Testis (tissue), 3 donors: ENCODE data around the gene KRT2. TPM values are rescaled to one million over a fixed set of nuclear protein-coding genes. Genes with fewer than 3 reads are reported as not detected.

Experiments used
- DNase-seq: peaks from one replicate; pipeline ENCODE4 v3.0.0-alpha.2; 2019
- H3K27ac ChIP-seq, 2 donors: fragments of 200-600 bp; sonication (generic); one replicate each; pipeline ENCODE4 v1.5.1; 2019
- H3K27me3 ChIP-seq: fragments of 200-600 bp; sonication (generic); one replicate; pipeline ENCODE4 v1.5.1; 2019
- H3K36me3 ChIP-seq: fragments of 200-600 bp; sonication (generic); one replicate; pipeline ENCODE4 v1.5.1; 2017; ENCODE audit warnings: low read depth; ENCODE audit errors: missing control alignments
- H3K4me1 ChIP-seq: fragments of 200-600 bp; sonication (generic); one replicate; pipeline ENCODE4 v1.5.1; 2019
- H3K4me3 ChIP-seq, 2 donors: fragments of 200-600 bp; sonication (generic); one replicate each; pipeline ENCODE4 v1.5.1; 2017 to 2019
- H3K9me3 ChIP-seq: fragments of 200-600 bp; sonication (generic); one replicate; pipeline ENCODE4 v1.5.1; 2017
- POLR2A ChIP-seq: fragments of 450-650 bp; IDR thresholded peaks from one replicate; pipeline ENCODE4 v1.6.1; 2017; ENCODE audit warnings: antibody characterized with exemption, mild to moderate bottlenecking, moderate library complexity
- WGBS, 2 donors: methylation state at CpG; one replicate each; pipeline ENCODE4 v1.1.5; 2018; 5-methylcytosine and 5-hydroxymethylcytosine counted together
- intact Hi-C: fragments of 100-400 bp; cut with DNase I; formaldehyde crosslinking; loops from one replicate; pipeline ENCODE4 v1.15.1; 2023; ENCODE audit warnings: low total_unique reads
- polyA plus RNA-seq: library from polyadenylated mRNA; stranded (reverse); fragments of 350-450 nt; fragmentation: Illumina TruSeq; extraction: RNeasy Lipid Tissue Mini Kit (QIAGEN cat#74804); gene quantifications from one replicate; pipeline ENCODE4 v1.2.3, GENCODE V29; 2014; ENCODE audit warnings: low read depth, low replicate concordance; ENCODE audit not compliant: insufficient read depth
- total RNA-seq, 2 donors: library from RNA; depleted of rRNA; stranded (reverse); fragments of >200 nt; gene quantifications; one replicate each; pipeline ENCODE4 v1.2.3, GENCODE V29; 2016
- TF ChIP-seq, protein P1 (sequence below), 3 experiments: fragments of 450-650 bp in 2 of 3; fragments of 200-600 bp in 1 of 3; sonication (generic) in 1 of 3; IDR thresholded peaks; one replicate each; pipeline ENCODE4 v1.5.1; 2016 to 2019; ENCODE audit warnings: antibody characterized with exemption in 3 of 3, mild to moderate bottlenecking in 2 of 3, moderate library complexity in 1 of 3

The KRT2 gene
- total and polyA plus RNA-seq, 3 donors from 2014 or later: not detected

DNA sequence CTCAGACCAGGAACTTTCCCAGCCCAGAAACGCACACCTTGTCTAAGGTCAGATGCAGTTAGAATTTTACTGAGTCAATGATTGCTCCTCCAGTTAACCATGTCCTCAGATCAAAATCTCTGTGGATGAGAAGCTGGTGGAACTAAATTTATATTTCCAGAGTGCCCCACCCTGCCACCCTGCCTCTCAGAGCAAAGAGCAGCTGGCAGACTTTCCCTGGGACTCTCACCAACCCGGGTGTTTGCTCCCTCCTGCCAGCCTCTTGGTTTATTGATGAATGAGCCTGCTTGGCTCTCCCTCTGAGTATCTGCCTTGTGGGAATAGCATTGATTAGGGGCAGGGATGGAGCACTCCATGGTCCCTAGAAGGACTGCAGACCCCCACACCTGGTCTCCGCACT, 34.1 kb upstream of the KRT2 start:
- no peak overlapping the region for H3K27ac ChIP-seq
- H3K27me3 ChIP-seq: no peaks in the 10 kb centered on the region
- no peaks in the 10 kb centered on the region for H3K9me3 ChIP-seq
- H3K36me3 ChIP-seq: no peaks in the 10 kb centered on the region
- TF ChIP-seq, protein P1, sequence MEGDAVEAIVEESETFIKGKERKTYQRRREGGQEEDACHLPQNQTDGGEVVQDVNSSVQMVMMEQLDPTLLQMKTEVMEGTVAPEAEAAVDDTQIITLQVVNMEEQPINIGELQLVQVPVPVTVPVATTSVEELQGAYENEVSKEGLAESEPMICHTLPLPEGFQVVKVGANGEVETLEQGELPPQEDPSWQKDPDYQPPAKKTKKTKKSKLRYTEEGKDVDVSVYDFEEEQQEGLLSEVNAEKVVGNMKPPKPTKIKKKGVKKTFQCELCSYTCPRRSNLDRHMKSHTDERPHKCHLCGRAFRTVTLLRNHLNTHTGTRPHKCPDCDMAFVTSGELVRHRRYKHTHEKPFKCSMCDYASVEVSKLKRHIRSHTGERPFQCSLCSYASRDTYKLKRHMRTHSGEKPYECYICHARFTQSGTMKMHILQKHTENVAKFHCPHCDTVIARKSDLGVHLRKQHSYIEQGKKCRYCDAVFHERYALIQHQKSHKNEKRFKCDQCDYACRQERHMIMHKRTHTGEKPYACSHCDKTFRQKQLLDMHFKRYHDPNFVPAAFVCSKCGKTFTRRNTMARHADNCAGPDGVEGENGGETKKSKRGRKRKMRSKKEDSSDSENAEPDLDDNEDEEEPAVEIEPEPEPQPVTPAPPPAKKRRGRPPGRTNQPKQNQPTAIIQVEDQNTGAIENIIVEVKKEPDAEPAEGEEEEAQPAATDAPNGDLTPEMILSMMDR (IDR thresholded peaks at IDR 0.05): no peak
- TF ChIP-seq POLR2A: no peak
- no peak overlapping the region for H3K4me3 ChIP-seq
- DNase-seq: no peak
- peaks cover 11% of the 10 kb centered on the region for H3K4me1 ChIP-seq
- WGBS, 2 donors: 90 to 94% methylated on average over 3 of the region's 3 CpGs
- intact Hi-C loops: no loop called here

- TF ChIP-seq, protein P1 (IDR thresholded peaks at IDR 0.05): no peak
Observed at GRCh38 chr12:52685406-52685890, 33.4 kb upstream of the KRT2 start.

DNA sequence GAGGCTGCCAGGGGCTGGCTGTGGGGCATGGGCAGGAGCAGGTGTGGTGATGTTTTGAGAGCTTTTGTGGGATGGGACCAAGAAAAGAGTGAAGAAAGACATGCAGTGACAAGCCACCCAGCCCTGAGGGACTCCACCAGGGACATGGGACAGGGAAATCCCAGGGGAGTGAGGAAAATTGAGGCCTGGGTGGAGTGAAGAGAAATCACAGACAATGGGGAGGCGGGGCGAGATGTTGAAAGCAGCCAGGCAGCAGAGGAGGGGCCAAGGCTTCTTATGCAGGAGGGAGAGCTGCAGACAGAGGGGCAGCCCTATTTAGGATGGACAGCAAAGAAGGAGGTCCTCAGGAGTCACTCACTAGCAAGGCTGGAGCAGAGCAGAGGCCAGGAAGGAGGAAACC, 32.4 kb upstream of the KRT2 start:
- Histone ChIP-seq H3K27me3 (no peaks in the 10 kb centered on the region), H3K4me3 (no peak overlapping the region), H3K36me3 (no peaks in the 10 kb centered on the region), H3K9me3 (no peaks in the 10 kb centered on the region), H3K27ac (no peak overlapping the region), H3K4me1 (peaks cover 5% of the 10 kb centered on the region)
- intact Hi-C loops: no loop called here
- no peak for DNase-seq
- TF ChIP-seq, protein P1 (IDR thresholded peaks at IDR 0.05): no peak
- no peak for TF ChIP-seq POLR2A
- WGBS, 2 donors: 55 to 96% methylated on average over 2 of the region's 2 CpGs

More at GRCh38 chr12:52685406-52685890, 33.4 kb upstream of the KRT2 start:
- DNase-seq: no peak
- H3K36me3 ChIP-seq: no peaks in the 10 kb centered on the region
- intact Hi-C loops: no loop called here
- H3K9me3 ChIP-seq: no peaks in the 10 kb centered on the region
- no peaks in the 10 kb centered on the region for H3K27me3 ChIP-seq
- H3K27ac ChIP-seq: no peak overlapping the region
- 87 to 88% methylated on average over 5 to 6 of the region's 6 CpGs for WGBS, 2 donors
- no peak overlapping the region for H3K4me3 ChIP-seq
- H3K4me1 ChIP-seq: peaks cover 5% of the 10 kb centered on the region

GRCh38 chr12:52683575-52684300, 31.7 kb upstream of the KRT2 start:
- H3K9me3 ChIP-seq: no peaks in the 10 kb centered on the region
- no peak overlapping the region for H3K27ac ChIP-seq
- H3K27me3 ChIP-seq: no peaks in the 10 kb centered on the region
- DNase-seq: no peak
- peaks cover 5% of the 10 kb centered on the region for H3K4me1 ChIP-seq
- WGBS, 2 donors: 83 to 92% methylated on average over 12 of the region's 12 CpGs
- intact Hi-C loops: no loop called here
- no peak overlapping the region for H3K4me3 ChIP-seq
- TF ChIP-seq, protein P1 (IDR thresholded peaks at IDR 0.05): no peak
- TF ChIP-seq POLR2A: no peak
- no peaks in the 10 kb centered on the region for H3K36me3 ChIP-seq
